ENCODE data around the gene TLE3.

DNA sequence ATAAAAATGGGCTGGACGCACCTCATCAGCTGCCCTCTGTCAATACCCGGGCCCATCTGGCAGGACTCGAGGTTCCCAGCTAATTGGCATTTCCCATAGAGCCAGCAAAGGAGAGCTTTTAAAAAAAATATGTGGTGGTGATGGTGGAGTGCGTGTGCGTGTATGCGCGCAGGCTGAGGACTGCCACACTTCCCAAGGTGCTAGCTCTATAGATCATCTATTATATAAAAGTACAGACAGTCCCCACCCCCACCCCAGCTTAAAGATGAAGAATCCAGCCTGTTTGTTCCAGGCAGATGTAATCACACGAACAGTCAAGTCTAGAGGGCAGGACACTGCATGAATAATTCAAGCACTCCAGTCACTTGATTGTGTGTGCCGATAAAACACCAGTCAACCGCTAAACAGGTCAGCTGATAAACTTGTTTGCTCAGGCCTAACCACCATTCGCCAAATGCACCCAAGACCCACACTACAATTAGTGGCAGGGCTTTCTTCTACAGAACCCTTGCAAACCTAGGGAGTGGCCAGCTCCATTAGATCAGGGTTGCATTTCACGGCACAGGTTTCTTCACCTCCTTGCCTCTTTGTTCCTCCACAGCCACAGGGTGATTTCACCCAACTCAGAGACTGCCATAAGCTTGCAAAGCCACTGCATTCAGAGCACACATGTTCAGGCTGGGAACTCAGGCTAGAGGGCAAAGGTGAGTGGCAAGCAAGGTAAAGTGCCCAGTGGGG, 5.8 kb downstream of the TLE3 start:
- TF ChIP-seq CTCF (IDR thresholded peaks at IDR 0.05) = no peak
- no peak for TF ChIP-seq EP300 (IDR thresholded peaks at IDR 0.05)
